Activated CD8-positive, alpha-beta memory T cell treated with anti-CD3 and anti-CD28 coated beads for 4 hours (primary cell): Measurements from ENCODE around the gene CTSC.
"Not testable (repeated sequence)": the region's sequence is repeated elsewhere in the genome, so short reads cannot be mapped to it uniquely, and the experiment has no call there.

ENCODE experiments used
- DNase-seq, 2 donors: peaks; one replicate each; pipeline ENCODE4 v3.0.0-alpha.2; 2020; ENCODE audit warnings: low read depth in 2 of 2

The CTSC gene

GRCh38 chr11:88352139-88352538, 14.6 kb upstream of the CTSC start:
- no peak for DNase-seq

- DNase-seq, result no peak
Observed at GRCh38 chr11:88348870-88349269, 11.3 kb upstream of the CTSC start.

GRCh38 chr11:88345949-88346348, 8.4 kb upstream of the CTSC start:
- DNase-seq, result no peak

GRCh38 chr11:88345408-88345807, 7.9 kb upstream of the CTSC start:
- DNase-seq, result no peak

- no peak for DNase-seq
Observed at GRCh38 chr11:88344869-88345268, 7.3 kb upstream of the CTSC start.

GRCh38 chr11:88341522-88342251, 4.2 kb upstream of the CTSC start:
- DNase-seq, result no peak

GRCh38 chr11:88340366-88340935, 2.9 kb upstream of the CTSC start:
- no peak for DNase-seq

- DNase-seq, result peak; percentile 17 to 25
Observed at GRCh38 chr11:88337987-88338668, 592 bp upstream of the CTSC start.

GRCh38 chr11:88335284-88335683, 2.3 kb downstream of the CTSC start:
- DNase-seq, result no peak

GRCh38 chr11:88333862-88334261, 3.7 kb downstream of the CTSC start:
- no peak for DNase-seq

- DNase-seq, result no peak
Observed at GRCh38 chr11:88332851-88333250, 4.7 kb downstream of the CTSC start.

GRCh38 chr11:88330826-88331428, 6.6 kb downstream of the CTSC start:
- no peak for DNase-seq

- no peak for DNase-seq
Observed at GRCh38 chr11:88329563-88330250, 7.8 kb downstream of the CTSC start.

GRCh38 chr11:88327462-88328143, 9.9 kb downstream of the CTSC start:
- DNase-seq, result no peak

GRCh38 chr11:88327061-88327460, 10.5 kb downstream of the CTSC start:
- no peak for DNase-seq

GRCh38 chr11:88326099-88326498, 11.4 kb downstream of the CTSC start:
- no peak for DNase-seq

GRCh38 chr11:88324562-88325345, 12.8 kb downstream of the CTSC start:
- DNase-seq, result no peak

GRCh38 chr11:88322881-88323280, 14.7 kb downstream of the CTSC start:
- not testable (repeated sequence) for DNase-seq

GRCh38 chr11:88321412-88321811, 16.1 kb downstream of the CTSC start:
- DNase-seq, result not testable (repeated sequence)

GRCh38 chr11:88320149-88320559, 17.4 kb downstream of the CTSC start:
- DNase-seq, result no peak

GRCh38 chr11:88318017-88318416, 19.5 kb downstream of the CTSC start:
- DNase-seq, result no peak
